Activated CD4-positive, alpha-beta T cell treated with anti-CD3 and anti-CD28 coated beads, Interleukin-2, amount 50 U/mL, for 16 hours (primary cell): ENCODE data around the gene SERGEF.

Experiments
- DNase-seq: peaks from one replicate; pipeline ENCODE4 v3.0.0-alpha.2; 2020

SERGEF gene

DNA sequence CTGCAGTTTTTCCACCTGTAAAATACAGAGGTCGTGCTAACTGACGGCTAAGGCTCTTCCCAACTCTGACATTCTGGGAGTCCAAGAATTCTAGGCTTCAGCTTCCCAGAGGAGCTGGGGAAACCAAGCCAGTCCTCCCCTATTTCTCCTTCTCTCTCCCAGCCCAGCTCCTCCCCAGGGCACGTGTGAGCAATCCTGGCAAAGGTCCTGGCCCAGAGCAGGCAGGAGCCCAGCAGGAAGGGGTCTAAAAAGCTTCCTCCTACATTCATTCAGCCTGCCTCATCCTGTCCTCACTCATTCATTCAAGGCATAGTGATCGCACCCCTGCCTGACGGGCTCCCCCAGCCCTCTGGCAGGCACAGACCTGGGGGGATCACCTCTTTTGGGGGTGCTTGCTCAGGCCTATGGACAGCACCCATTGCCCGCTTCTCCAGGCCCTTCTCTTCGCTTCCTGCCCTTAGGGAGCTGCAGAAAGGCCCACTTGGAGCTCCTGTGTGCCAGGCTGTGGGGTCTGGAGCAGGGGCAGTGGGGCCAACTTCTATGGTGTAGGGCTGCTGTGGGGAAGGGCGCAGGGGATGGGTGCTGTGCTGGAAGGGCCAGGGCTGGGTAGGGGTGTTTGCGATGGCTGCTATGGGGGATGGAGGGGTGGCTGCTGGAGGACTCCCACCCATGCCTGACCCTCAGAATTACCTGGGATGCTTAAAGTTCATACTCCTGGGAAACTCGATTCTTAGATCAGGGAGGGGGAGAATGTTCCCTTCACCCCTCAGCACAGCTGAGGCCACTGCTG lies 268.5 kb downstream of the SERGEF start:
- no peak for DNase-seq

DNA sequence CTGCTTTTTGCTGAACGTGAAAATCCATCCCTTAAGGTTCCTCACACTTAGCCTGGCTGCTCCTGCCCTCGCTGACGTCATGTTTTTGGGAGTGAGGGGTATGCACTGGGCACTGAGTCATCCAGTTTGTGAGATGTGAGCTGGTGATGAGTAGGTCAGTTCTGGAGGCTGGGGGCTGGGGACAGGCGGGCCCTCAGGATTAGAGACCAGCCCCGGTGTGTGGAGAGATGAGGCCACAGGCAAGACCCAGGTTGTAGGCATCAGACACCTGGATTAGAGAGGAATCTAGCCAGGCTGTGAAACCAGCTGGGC lies 269.1 kb downstream of the SERGEF start:
- no peak for DNase-seq

DNA sequence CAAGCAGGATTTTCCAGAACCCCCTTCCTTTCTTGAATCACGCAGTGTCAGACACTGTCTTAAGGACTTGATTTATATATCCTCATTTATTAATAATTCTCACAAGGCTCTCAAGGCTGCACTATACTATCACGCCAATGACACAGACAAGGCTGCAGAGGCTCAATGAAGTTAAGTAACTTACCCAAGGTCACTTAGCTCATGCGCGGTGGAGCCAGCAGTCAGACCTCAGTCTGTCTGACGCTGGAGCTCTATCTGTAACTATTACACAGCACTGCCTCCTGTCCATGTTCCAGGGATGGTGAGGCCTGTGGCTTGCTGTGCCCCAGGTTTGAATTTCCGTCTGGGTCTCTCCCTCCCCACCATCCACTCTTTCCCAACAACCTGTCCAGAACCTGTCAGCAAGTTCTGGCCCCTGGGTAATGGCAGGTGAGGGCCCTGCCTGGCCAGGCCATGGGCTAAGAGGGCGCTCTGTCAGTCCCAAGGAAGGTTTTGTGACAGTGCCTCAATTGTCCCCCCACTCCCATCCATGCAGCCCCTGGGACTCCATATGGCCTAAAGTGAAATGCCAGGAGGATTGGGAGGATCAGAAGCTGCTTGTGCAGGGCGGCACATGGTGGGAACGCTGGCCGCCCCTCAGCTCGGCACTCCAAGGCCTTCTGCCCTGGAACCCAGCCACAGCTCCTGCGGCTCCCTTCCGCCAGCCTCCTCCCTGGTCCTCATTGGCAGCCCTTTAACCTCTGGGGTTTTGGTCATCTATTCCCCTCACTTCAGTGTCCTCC lies 269.6 kb downstream of the SERGEF start:
- no peak for DNase-seq

DNA sequence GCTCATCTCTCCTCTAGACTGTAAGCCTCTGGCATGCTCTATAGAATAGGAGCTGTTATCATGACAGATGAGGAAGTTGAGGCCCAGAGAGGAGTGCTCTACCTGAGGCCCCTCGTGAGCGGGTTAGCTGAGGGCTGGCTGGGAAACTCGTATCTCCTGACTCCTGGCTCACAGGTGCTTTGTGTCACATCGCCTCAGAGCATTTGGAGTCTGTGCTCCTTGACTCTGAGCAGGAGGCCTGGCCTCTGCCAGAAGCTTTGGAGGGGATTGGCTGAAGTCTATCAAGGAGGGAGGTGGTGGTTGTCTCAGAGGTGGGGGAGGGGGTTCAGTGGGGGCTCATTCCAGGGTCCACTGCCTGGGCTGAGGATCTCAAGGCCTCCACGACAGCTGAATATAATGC lies 270.8 kb downstream of the SERGEF start:
- no peak for DNase-seq

DNA sequence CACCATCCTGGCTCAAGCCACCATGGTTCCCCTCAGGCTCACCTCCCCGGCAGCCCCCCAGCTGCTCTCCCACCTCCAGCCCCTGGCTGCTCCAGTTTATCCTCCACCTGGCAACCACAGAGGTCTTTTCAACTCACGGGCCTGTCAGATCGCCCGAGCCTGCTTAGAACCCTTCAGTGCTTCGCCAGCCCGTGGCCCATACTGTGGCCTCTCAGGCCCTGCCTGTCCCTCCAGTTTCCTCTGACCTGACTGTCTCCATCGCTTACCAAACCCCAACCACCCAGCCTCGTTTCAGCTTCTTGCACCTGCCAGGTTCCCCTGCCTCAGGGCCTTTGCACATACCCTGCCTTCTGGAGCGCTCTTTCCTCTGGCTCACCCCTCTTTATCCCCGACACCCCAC lies 271.4 kb downstream of the SERGEF start:
- DNase-seq = no peak

DNA sequence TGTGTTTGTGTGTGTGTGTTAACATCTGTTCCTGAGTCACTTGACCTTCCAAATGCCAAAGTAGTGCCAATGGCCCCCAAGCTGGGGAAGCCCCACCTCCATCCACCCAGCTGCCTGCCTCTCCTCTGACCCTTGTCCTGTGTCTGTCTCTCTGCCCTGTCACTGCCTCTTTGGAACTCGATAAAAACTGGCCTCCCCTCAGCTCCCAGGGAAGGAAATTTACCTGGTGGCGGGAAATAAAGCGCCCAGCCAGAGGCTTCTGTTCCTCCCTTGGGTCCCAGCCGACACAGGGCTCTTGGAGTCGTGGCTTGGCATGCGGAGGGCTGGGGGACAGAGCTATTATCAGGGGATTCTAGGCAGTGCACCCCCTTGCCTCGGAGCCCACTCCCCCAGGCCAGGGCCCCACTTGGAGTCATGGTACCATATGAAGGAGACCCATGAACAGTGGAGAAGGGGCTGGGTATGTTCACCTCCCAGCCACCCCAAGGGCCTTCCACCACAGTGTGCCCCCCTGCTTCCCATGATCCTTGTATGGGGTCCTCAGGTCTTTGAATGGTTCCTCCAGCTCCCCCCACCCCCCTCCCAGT lies 272.1 kb downstream of the SERGEF start:
- no peak for DNase-seq

DNA sequence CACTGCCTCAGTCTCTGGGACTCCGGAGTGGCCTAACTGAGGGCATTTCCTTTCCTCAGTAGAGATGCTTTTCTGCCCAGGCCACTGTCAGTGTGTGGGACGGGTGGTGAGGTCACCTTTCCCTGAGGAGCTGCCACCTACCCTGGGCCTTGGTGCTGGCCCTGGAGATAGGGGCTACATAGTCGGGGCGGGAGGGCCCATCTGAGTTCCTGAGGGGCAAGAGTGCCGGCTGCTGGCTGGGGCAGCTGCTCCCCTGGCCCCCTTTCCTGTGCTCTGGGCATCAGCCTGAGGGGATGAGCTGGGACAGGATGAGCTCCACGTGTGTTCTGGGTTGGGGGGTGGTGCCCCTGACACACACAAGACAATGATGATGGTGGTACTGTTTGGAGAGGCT lies 272.9 kb downstream of the SERGEF start:
- DNase-seq = no peak

DNA sequence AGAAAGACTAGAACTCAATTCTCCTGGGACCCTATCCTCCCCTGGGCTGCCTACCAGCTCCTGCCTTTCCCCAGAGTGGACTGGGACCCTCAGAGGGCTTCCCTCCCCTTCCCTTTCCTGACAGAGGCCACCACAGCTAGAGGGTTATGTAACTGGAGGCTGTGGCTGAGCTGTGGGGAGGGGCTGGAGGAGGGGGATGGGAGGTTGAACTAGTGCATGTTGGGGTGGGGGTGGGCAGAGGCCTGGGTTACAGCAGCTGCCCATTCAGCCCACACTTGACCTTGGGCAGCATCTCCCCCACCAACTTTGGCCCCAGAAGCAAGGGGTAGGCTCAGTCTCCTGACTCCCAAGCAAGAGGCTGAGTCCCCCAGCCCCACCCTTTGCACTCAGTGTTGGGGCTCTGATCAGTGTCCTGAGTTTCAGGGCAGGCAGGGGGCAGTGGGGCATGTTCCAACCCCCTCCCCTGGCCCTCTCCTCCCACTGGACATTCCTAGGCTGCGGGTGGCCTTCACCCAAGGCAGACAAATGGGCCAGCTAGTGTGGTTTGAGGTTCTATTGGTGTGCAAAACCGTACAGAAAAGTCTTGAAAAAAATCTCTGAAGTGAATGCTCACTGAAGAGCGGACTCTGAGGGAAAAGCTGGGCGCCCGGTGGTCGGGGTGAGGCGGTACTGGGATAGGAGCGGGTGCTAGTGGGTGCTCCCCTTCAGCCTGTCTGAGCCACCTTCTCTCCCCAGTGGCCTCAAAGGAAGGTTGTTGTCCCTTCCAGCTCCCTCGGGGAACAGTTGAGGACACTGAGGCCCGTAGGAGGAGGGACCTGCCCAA lies 274.5 kb downstream of the SERGEF start:
- no peak for DNase-seq
